HG02623 (cell line): ENCODE measurements around the gene CRYBA2.

ENCODE experiments used
- ATAC-seq: cut with Tn5 transposase; IDR thresholded peaks from one replicate; pipeline ENCODE4 v1.9.1; 2021; ENCODE audit warnings: moderate library complexity; ENCODE audit not compliant: unreplicated experiment

Gene CRYBA2

GRCh38 chr2:218958276-218958675 is 34.9 kb downstream of the CRYBA2 start:
- ATAC-seq: no peak

GRCh38 chr2:218957671-218958070 is 35.6 kb downstream of the CRYBA2 start:
- no peak for ATAC-seq

GRCh38 chr2:218956039-218956438 is 37.2 kb downstream of the CRYBA2 start:
- ATAC-seq: no peak

GRCh38 chr2:218954541-218955300 is 38.5 kb downstream of the CRYBA2 start:
- ATAC-seq: no peak

- ATAC-seq: no peak
Measured at GRCh38 chr2:218953366-218953954, 39.8 kb downstream of the CRYBA2 start.

GRCh38 chr2:218952160-218952559 is 41.1 kb downstream of the CRYBA2 start:
- ATAC-seq: no peak

GRCh38 chr2:218946621-218947020 is 46.6 kb downstream of the CRYBA2 start:
- no peak for ATAC-seq

GRCh38 chr2:218944759-218945404 is 48.3 kb downstream of the CRYBA2 start:
- no peak for ATAC-seq
